CD4-positive, alpha-beta T cell treated with Interleukin-1 beta for 1 hour (primary cell): ENCODE data around the gene PHEX.

ENCODE experiments used
- DNase-seq, 2 donors: peaks; one replicate each; pipeline ENCODE4 v3.0.0-alpha.2; 2020 to 2022

The PHEX gene

DNA sequence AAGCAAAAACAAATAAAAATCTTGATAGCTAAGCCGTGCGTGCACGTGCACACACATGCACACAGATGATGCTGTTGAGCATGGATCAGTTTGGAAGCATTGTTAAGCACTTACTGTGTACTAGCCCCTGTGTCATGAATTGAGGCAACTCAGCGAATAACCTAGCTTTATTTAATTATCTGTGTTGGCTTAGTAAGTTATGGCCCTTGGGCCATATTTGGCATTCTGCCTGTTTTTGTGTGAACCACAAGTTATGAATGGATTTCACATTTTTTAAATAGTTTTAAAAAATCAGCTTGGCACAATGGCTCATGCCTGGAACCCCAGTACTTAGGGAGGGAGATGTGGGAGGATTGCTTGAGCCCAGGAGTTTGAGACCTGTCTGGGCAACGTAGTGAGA, 126.9 kb downstream of the PHEX start:
- no peak for DNase-seq

DNA sequence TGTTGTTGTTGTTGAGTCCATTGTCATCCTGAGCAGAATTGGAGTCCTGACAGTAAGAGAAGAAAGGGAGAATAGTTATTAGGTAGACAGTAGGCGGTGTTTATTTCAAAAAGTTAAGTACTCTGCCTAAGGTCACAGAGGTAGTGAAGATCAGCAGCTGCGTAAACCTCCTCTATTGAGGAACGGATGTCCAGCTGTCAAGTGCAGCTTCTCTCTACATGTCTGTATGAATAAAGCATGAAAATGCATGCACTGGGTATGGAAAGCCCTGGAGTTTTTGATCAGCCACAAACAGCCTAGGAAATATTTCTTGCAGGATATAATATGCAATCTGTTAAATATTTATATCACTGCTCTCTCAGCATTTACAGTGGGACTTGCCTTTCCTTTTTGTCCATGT, 131.2 kb downstream of the PHEX start:
- no peak for DNase-seq

DNA sequence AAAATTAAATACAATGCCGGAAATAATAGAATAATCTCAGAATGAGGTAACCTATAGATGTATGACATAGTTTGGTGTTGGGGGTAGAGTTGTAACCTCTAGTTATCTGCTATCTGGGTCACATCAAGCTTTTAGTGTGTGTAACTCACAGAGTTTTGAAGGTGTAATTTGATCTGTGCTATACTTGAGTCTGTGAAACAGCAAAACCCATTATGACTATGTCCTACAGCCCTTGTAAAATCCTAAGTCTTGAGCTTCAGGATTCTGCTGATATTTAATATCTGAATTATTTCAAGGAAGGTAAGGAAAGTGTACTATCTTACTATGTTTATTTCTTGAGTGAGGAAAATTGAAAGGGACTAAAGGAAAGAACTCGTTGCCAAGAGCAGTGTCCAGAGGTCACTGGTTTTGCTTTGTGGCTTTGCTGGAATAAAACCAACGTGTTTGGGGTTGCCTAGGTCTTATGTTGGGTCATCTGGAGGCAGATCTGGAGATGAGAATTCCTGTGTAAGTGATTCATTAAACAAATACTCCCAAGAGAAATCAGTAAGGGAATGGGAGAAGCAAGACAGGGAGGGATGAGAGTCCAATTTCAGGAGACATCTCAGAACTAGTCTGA, 132.8 kb downstream of the PHEX start:
- DNase-seq = no peak

DNA sequence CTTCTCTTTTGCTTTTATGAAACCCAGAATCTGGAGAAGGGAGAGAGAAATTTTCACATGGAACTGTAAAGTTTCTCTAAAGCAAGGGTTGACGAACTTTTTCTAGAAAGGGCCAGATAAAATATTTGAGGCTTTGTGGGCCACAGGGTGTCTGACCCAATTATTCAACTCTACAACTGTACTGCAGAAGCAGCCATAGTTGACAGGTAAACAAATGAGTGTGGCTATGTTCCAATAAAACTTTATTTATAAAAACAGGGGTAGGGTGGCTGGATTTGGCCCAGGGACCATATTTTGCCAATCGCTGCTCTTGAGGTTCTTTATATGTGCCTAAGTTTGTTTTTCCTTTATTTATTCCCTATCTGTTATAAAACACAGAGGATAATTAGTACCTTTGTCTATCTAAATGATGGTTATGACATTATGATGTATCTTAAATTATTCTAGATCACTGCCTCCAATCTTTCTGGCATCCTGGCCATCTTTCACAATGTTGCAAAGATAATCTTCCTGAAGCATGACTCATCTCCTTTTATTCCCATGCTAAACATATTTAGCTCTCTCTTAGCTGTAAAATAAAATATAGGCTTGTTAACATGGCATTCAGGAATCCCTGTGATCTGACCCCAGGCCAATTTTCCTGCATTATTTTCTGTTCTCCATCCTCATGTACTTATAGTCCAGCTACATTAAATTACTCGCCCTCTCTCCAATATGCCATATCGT, 133.8 kb downstream of the PHEX start:
- no peak for DNase-seq

DNA sequence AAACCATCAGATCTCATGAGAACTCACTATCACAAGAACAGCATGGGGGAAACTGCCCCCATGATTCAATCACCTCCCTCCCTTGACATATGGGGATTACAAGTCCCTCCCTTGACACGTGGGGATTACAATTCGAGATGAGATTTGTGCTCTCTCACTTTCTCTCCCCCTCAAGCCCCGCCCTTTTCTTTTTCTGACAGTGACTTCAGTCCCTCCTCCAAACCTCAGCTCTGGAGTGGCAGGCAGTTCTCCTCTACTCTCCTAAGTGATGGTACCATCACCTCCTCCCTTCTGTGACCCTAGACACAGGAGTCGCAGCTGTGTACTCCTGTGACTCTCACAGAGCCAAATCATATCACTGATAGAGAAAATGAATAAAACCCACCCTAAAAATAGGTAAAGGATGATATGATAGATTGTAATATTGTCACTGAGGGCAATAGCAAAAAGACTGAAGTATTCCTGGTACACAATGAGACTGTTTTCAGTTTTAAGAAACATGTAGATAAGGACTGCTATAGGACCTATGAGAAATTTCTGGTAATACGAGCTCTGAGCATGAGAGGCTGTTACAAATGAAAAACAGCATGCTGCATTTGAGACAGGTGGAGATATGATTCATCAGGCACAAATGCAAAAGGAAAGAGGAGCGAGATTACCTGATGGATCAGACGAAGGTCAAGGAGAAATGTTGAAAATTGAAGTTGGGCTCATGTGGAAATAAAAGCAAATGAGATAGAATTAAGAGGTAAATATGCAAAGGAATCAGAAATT, 139.3 kb downstream of the PHEX start:
- DNase-seq = no peak

DNA sequence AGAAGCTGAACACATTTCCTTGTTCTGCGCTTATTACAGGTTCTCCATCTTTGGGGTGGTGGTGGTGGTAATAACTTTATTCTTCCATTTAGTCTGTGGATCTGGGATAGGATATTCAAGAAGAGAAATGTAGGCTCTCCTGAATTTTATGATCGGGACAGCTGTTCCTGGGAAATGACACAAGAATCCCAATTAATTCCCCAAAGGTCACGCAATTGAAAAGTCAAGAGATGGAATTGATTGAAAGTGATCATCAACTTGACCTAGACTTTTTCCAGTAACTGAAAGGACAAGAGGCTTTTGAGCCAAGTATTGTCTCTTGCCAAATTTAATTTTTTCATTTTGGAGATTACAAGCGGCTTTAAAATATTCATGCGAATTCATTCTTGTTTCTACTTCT, 141.8 kb downstream of the PHEX start:
- DNase-seq = no peak

DNA sequence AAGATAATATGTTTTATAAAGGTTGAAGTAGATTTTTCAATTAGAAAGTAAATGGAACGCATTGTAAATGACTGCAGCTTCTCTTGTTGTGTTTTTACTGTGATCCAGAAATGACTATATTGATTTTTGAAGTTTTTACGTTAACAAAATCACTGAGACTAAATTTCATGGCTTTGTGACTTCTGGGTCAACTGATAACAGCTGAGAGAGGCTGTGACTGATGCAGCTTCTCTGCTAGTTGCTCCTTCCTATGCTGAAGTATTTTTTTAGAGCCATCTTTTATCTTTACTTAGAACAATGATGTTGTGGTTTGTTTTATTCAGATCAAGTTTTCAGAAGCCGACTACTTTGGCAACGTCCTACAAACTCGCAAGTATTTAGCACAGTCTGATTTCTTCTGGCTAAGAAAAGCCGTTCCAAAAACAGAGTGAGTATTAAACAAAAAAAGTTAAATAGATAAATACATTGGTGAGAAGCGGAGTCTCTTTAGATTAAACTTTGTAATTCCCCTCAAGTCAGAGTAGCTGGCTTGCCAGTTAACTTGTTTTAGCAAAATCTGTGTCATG, 145.9 kb downstream of the PHEX start:
- no peak for DNase-seq

DNA sequence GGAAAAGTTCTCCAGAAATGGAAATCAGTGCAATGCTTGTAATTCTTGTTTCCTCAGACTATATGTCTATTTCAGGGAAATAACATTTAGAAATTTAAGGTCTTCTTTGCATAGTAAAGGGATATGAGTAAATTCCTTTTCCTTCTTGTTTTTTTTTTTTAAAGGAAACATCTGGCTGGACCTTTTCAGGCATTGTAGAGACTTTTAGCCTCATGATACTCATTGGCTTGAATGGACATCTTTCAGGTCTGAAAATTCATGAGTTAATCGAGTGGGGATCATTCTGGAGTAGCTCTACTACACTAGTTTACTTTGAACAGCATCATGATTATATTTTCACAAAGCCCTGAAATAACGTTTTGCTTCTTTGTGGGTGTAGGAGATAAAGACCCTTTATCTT, 152.0 kb downstream of the PHEX start:
- DNase-seq = no peak

DNA sequence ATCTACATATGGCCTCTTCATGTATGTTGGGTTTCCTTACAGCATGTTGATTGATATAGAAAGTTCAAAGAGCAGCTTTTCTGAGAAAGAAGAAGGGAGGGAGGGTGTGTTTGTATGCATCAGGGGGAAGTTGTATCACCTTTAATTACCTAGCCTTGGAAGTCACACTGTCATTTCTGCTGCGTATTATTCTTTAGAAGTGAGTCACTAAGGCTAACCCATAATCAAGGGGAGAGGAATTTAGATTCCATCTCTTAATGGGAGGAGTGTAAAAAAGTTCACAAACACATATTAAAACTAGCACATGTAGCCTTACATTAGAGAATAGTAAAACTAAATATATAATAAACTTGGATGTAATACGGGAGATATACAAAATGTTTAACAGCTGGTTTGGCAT, 154.0 kb downstream of the PHEX start:
- DNase-seq = no peak

DNA sequence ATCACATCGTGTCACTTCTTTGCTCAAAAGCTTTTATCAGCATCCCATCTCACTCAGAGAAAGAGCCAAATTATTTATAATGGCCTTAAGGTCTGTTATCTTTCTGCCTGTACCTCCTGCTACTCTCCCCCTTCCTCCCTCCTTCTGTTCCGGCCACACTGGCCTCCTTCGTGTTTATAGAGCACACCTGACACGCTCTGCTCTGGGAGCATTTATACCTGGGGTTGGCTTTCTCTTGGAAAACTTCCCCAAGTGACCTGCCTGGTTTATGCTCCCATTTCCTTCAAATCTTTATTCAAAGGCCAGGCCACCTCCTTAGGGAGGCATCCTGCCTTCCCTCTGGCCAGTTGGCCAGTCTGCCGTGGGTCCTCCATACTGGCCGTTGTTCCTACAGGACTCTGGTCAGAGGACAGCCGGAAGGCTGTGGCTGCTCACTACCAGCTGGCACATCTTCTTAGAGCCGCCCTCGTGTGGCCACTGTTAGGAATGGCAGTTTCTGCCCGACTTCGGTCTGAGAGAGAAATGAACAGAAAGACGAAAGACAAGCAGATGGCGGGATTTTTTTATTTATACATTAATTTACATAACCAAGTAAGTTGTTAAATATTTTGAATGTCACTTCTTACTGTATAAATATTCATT, 160.4 kb downstream of the PHEX start:
- DNase-seq = peak; percentile 38 to 44

DNA sequence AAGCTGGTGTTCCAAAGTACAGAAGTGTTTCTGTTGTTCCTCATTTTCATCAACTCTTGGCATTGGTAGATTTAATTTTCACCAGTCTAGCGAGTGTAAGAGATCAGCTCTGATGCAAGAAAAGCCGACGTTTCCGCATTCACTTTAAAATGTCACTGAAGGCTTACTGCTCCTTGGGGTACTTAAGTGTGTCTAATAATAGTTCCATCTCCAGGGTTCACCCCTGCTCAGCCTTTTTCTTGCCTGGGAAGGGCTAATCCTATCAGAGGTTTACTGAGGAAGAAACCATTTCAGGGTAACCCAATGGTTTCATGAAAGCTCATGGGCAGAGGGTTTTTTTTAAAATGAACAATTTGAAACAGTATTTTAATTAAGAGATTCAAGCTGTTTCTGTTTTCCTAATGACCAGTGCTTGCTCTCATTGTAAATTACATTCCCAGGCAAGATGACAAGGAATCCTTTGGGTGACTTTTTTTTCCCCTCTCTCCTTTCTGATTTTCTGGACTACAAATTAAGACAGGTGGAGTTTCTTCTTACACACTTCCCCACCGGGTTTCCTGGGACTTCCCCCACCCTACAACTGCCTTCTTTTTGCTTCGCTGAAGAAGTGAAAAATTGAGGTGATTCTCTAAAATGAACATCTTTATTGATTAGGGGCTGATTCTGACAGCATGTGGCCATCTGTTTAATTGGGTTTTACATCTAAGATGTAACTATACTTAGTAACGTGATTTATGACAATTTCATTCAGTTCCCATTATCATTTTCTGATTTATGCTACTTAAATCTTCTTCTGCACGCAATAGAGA, 161.9 kb downstream of the PHEX start:
- DNase-seq = no peak

DNA sequence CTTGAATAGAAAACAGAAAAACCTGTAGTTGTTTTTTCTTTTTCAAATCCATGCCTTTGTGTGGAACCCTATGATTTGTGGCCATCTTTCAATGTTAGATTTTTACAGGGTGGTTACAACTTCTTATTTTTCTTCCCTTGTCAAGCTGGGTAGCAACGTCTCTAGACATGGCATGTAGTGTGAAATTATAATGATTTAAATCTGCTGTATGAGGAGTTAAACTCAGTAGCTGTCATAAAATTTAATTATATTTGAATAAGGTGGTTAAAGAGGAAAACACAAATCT, 162.5 kb downstream of the PHEX start:
- no peak for DNase-seq

DNA sequence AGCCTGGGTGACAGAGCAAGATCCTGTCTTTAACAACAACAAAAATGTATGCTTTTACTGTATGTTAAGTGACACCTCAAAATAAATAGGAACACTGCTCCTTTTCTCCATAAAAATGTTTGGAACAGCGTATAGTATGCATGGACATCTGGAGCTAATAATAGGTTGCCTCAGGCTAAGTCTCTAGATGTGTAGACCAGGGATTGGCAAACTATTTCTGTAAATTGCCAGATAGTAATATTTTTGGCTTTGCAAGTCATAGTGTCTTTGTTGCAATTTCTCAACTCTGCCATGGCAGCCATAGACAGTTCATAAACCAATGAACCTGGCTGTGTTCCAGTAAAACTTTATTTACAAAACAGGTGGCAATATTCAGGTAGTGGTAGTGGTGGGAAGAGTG, 164.0 kb downstream of the PHEX start:
- no peak for DNase-seq

DNA sequence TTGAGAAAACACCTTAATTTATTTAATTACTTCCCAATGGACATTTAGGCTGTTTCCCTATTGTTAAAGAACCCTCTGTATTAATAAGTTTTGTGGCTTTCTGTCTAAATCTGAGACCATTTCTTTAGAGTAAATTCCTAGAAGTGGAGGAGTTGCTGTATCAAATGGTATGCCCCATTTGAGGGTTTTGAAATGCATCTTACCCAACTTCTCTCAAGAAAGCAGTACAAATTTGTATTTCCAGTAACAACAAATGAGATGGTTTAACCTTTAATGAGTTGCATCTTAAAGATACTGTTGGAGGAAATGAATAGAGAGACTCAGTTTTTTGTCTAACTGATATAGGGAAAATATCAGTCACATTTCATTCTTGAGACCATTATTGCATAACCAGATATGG, 170.1 kb downstream of the PHEX start:
- no peak for DNase-seq

DNA sequence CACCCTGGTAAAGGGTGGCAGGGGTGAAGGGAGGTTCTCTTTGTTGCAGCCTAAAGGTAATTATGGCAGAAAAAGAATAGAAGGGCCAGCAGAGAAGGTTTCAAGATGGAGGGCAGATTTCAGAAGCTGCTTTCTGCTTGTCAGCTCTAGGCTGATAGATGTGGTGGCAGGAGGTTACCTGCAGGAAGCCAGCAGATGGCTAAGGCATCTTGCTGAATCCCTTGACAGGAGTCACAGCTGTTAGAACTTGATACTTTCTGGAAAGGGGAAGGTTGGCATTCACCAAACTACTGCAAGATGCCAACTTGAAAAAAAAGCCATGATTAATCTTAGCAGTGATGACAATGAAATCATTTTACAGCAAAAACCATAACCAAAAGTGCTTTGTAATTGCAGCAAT, 171.1 kb downstream of the PHEX start:
- DNase-seq = no peak

DNA sequence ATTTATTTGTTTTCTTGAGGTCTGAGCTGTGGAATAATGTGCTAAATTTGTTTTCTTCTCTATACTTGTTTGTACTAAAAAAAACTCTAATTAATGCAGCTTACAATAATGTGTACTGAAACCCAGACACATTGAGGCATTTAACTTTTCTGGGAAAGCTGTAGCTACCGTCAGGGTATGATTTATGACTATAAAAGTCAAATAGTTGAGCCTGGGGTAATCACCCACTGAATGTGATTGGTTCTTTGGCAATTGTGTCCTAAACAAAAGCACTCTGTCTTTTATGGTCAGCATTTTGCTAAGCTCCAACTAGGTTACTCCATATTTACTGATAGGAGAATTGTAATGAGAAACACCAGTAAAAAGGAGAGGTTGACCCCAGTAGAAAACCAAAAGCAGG, 174.7 kb downstream of the PHEX start:
- DNase-seq = no peak

DNA sequence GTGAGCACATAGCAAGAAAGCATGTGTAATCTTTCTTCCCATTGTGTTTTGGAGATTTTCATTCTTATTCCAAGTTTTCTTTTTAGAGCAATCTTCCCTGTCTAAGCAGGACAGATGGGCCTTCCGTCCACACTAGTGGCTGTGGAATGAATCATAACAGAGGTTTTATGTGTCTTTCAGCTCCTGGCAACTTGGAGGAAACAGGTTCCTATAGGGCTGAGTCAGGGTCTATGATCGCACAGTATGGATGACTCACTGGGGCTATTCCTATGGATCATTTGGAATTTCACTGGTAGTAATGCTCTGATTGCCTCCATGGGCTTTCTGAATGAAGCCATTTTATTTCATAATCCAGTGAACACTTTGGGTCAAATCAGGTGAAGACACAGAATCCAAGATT, 188.8 kb downstream of the PHEX start:
- no peak for DNase-seq

DNA sequence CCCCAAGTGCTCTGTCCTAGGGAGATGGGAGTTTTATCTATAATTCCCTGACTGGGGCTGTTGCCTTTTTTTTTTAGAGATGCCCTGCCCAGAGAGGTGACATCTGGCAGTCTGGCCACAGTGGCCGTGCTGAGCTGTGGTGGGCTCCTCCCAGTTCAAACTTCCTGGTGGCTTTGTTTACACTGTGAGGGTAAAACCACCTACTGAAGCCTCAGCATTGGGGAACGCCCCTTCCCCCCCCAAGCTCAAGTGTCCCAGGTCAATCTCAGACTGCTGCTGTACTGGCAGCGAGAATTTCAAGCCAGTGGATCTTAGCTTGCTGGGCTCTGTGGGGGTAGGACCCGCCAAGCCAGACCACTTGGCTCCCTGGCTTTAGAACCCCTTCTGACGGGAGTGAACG, 202.3 kb downstream of the PHEX start:
- DNase-seq = no peak

DNA sequence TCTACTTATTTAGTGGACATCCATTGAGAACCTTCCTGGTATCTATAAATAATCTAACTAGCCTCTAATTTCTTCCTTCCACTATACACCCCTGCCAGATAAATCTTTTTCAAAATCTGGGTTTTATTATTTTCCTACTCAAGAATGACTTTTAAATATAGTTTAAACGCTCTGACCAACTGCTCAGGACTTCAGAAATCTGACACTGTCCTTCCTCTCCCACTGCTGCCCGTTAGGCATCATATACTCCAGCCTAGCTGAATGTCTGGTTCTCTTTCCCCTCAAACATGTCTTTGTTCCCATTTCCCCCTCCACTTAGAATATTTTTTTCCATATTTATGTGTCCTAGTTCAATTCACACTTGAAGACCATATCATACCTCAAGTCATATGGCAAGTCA, 205.4 kb downstream of the PHEX start:
- DNase-seq = no peak

DNA sequence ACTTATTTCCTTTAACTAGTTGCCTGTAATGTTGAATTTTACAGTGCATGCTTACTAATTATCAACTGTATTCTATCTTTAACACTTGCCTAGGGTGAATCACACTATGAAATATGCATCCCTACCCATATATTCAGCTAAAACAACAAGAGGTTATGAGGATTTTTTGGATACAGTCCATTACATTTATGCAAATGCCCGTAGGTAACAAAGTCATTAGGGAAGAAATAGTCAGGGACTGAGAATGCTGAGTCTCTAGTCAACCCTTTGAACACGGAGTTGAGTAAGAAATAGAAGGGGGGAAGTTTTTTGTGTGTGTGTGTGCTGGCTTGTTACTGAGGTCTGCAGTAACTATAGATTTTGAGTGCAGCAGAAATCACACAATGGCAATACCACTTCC, 214.5 kb downstream of the PHEX start:
- no peak for DNase-seq

DNA sequence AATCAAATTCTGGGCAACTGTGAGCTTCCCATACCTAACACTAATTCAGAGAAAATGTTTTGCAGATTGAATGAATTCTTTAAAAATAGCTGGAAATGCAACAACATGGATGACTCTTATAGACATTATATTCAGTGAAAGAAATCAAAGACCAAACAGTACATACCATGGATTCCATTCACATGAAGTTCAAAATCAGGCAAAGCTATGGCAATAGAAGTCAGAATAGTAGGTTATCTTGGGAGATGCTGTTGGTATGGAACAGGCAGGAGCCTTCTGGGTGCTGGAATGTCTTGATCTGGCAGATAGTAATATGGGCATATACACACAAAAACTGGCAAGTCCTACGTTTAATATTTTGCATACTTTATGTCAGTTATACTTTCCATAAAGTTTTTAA, 215.0 kb downstream of the PHEX start:
- no peak for DNase-seq

DNA sequence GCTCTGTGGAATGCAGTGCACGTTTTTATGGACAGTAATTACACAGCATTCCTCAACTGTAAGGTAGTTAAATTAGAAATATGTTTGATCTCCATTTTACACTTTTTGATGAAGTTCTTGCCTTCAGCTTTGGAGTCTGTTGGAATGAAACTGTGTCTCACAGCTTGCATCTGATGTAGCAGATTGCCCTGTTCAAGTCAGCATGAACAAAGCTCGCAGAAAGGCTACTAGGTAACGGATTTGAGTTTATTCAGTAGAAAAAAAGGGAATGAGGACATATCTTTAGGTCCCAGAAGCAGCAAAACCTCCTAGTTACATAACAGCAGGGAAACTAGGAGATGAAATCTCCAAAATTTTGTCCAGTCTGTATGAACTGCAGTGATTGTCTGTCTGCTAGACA, 216.3 kb downstream of the PHEX start:
- DNase-seq = no peak

DNA sequence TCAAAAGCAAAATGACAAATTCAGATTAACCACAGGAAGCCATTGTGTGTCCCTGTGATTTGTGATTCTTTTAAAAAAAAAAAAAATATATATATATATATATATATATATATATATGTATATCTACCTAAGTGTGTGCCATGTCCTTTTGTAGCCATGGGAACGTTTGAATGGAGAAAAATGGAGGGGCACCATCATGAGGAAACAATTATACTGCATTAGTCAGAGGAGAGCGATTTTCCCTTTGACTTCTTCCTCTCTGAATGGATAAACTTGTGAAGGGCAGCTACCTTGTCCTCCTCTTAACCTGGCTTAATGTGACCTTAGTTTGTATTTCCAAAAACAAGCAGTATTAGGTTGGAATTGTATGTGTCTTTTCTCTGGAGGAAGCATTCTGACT, 217.2 kb downstream of the PHEX start:
- DNase-seq = no peak
